ENCODE results near the gene AP2A1. TPM values are rescaled to one million over a fixed set of nuclear protein-coding genes. Genes with fewer than 3 reads are reported as not detected.

The AP2A1 gene
- total and polyA plus RNA-seq, 9 of the 15 experiments (the other 6 are each of a cell fraction or from before 2014, with no cell fraction given) = 0.55 to 150 (median 31.9) TPM

GRCh38 chr19:49812997-49813861, 46.4 kb downstream of the AP2A1 start, which contains the start of gene FUZ (continued):
- TF ChIP-seq CBX2 (IDR thresholded peaks at IDR 0.05; ENCODE audit: insufficient read depth, low read length, poor library complexity, severe bottlenecking) (no peak), ZNF695 (CRISPR knock-in tag; IDR thresholded peaks at IDR 0.05) (no peak), THRB (CRISPR knock-in tag; conservative IDR thresholded peaks at IDR 0.05) (0 out of 2 replicates have a peak, but pooled peaks have one; percentile 10), KDM5B (IDR thresholded peaks at IDR 0.05; ENCODE audit: insufficient replicate concordance, low read depth, low read length) (no peak), DEAF1 (CRISPR knock-in tag; IDR thresholded peaks at IDR 0.05) (no peak), PHF20 (IDR thresholded peaks at IDR 0.05; ENCODE audit: partially characterized antibody) (peak; percentile 37), VEZF1 (CRISPR knock-in tag; IDR thresholded peaks at IDR 0.05) (peak; percentile 62), MLLT1 (IDR thresholded peaks at IDR 0.05) (no peak), MCM2 (IDR thresholded peaks at IDR 0.05; ENCODE audit: low read depth) (no peak), SRF (CRISPR knock-in tag; IDR thresholded peaks at IDR 0.05) (peak in 1 of 2 experiments; percentile 69; a peak in 2 of 4 replicates), RNF219 (CRISPR knock-in tag; IDR thresholded peaks at IDR 0.05) (no peak), RCOR1 (IDR thresholded peaks at IDR 0.05; ENCODE audit: borderline replicate concordance in 1 of 2, low read depth in 2 of 2, low read length in 2 of 2) (0 out of 4 replicates have a peak, but pooled peaks of 1 of the 2 experiments have one; percentile 6), NR2C1 (IDR thresholded peaks at IDR 0.05) (peak; percentile 84), NR2C1 (tag; IDR thresholded peaks at IDR 0.05) (peak; percentile 86), ZNF79 (CRISPR knock-in tag; IDR thresholded peaks at IDR 0.05; ENCODE audit: low read depth) (no peak), MYC (IDR thresholded peaks at IDR 0.05; ENCODE audit: low read depth, low read length) (peak; percentile 29; the same call in 1 of the 2 replicates), MYC (CRISPR knock-in tag; IDR thresholded peaks at IDR 0.05; ENCODE audit: borderline replicate concordance, low read depth) (no peak), ZNF785 (CRISPR knock-in tag; IDR thresholded peaks at IDR 0.05) (no peak), GTF2F1 (IDR thresholded peaks at IDR 0.05; ENCODE audit: low read depth, low read length) (no peak)
